ENCODE measurements around the gene FCHSD1.

Gene FCHSD1

GRCh38 chr5:141672071-141672840 lies 21.0 kb upstream of the FCHSD1 start:
- DNase-seq (ENCODE audit: extremely low read depth, insufficient read length), result no peak
- no peaks in the 10 kb centered on the region for H3K36me3 ChIP-seq (ENCODE audit: control insufficient read depth, insufficient read depth, low read length)
- no peak for TF ChIP-seq CTCF (IDR thresholded peaks at IDR 0.05; ENCODE audit: insufficient read depth, low read length, poor library complexity, severe bottlenecking)
- H3K4me3 ChIP-seq (replicated peaks; ENCODE audit: low read depth, low read length), result no peak overlapping the region
- H3K27me3 ChIP-seq (replicated peaks; ENCODE audit: control insufficient read depth, insufficient read depth, low read length), result no peaks in the 10 kb centered on the region; the same call in none of the 2 replicates

- Histone ChIP-seq H3K27me3 (replicated peaks; ENCODE audit: control insufficient read depth, insufficient read depth, low read length) (no peaks in the 10 kb centered on the region; the same call in none of the 2 replicates), H3K36me3 (ENCODE audit: control insufficient read depth, insufficient read depth, low read length) (no peaks in the 10 kb centered on the region), H3K4me3 (replicated peaks; ENCODE audit: low read depth, low read length) (no peak overlapping the region)
- no peak for DNase-seq (ENCODE audit: extremely low read depth, insufficient read length)
- no peak for TF ChIP-seq CTCF (IDR thresholded peaks at IDR 0.05; ENCODE audit: insufficient read depth, low read length, poor library complexity, severe bottlenecking)
These were observed 18.3 kb upstream of the FCHSD1 start for GRCh38 chr5:141669520-141669919.

DNA sequence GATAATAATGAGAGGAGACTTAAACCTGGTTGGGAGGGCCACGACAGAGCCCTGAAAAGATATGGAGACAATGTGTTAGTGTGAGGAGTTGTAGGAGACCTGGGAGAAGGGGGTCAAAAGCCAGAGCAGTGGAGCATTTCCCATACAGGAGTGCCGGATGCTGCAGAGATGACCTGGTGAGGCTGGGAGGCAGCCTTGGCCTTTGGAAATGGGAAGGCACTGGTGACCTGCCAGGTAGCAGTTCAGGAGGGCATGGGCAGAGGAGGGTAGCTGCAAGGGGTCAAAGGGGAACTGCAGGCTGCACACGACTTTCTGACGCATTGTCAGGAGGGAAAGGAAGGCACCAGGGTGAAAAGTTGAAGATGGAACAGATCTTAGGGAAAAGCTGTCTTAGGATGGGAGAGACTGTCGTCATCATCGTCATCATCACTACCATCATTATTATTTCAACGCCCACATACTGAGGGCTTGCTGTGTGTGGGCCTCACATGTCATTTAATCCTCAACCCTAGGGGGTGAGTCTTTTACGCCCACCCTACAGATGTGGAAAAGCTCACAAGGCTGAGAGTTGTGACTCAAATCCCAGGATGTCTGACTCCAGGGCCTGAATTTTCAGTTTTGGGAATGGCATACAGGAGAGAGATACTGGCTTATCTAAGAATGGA lies 17.5 kb upstream of the FCHSD1 start:
- Histone ChIP-seq H3K4me3 (replicated peaks; ENCODE audit: low read depth, low read length) (no peak overlapping the region), H3K27me3 (replicated peaks; ENCODE audit: control insufficient read depth, insufficient read depth, low read length) (no peaks in the 10 kb centered on the region; the same call in none of the 2 replicates), H3K36me3 (ENCODE audit: control insufficient read depth, insufficient read depth, low read length) (no peaks in the 10 kb centered on the region)
- DNase-seq (ENCODE audit: extremely low read depth, insufficient read length), result no peak
- TF ChIP-seq CTCF (IDR thresholded peaks at IDR 0.05; ENCODE audit: insufficient read depth, low read length, poor library complexity, severe bottlenecking), result no peak

DNA sequence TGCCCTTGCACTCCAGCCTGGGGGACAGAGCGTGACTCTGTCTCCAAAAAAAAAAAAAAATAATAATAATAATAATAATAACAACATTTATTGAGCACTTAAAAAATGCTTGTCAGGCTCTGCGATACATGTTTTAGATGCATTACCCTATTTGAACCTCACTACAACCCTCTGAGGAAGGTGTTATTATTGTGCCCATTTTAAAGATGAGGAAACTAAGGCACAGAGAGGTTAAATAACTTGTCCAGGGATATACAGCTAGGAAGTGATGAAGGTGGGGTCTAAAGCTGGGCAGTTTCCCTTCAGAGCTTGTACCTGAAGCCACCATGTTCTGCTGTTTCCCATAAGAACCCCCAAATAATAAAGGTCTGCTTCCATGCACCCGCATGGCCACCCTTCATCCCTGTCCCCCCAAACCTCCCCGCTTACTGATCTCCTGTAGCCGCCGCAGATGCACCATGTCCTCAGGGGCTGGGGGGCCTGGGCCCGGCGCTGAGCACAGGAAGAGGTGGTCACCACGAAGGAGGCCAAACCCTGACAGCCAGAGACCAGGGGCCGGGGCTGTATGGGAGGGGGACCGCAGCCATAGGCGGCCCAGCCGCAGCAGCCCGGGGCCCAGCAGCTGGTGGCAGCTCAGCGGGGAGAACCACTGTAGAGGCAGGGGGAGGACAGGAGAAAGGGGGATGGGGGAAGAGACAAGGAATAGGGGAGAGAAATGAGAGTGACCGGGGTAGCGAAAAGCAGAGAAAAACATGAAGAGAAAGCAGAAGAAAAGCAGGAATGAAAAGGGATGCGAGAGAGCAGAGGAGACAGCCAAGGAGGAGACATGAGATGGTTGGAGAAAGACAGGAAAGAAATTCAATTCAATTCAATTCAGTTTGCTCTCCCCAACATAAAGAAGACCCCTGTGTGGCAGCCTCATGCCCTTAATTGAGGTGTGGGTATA lies 15.1 kb upstream of the FCHSD1 start:
- TF ChIP-seq CTCF (IDR thresholded peaks at IDR 0.05; ENCODE audit: insufficient read depth, low read length, poor library complexity, severe bottlenecking), result no peak
- no peak for DNase-seq (ENCODE audit: extremely low read depth, insufficient read length)
- no peaks in the 10 kb centered on the region; the same call in 1 of the 2 replicates for H3K27me3 ChIP-seq (replicated peaks; ENCODE audit: control insufficient read depth, insufficient read depth, low read length)
- H3K36me3 ChIP-seq (ENCODE audit: control insufficient read depth, insufficient read depth, low read length), result no peaks in the 10 kb centered on the region
- H3K4me3 ChIP-seq (replicated peaks; ENCODE audit: low read depth, low read length), result no peak overlapping the region

DNA sequence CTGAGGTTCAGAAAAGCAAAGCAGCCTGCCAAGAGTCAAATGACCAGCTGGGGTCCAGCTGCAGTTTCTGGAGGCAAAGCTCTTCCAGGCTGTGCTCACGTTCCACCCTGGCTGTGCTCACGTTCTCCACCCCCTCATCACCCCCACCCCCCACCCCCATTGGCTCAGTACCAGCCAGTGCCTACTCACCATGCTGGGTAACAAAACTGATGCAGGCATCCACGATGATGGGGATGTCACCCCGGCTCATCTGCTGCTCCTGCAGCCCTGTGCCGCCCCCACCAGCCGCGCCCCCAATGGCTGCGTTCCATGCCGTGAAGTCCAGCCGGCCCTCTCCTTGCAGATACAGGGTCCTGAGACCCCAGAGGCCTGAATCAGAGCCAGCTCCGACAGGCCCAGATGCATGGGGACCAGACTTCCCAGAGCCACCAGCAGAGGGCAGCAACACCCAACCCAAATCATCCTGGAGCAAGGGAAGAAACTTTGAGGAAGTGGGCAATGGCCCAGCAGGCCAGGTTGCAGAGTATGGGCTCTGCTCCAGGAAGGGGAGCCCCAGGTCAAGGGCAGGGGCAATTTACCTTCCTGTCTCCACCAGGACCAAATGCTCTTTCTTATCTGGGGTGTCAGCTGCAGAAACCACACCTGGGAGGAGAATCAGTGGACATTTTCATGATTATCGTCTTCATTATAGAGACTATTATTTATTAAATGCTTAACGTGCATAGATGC lies 13.7 kb upstream of the FCHSD1 start:
- Histone ChIP-seq H3K27me3 (replicated peaks; ENCODE audit: control insufficient read depth, insufficient read depth, low read length) (no peaks in the 10 kb centered on the region; the same call in 1 of the 2 replicates), H3K36me3 (ENCODE audit: control insufficient read depth, insufficient read depth, low read length) (no peaks in the 10 kb centered on the region), H3K4me3 (replicated peaks; ENCODE audit: low read depth, low read length) (no peak overlapping the region)
- DNase-seq (ENCODE audit: extremely low read depth, insufficient read length), result peak; percentile 50
- TF ChIP-seq CTCF (IDR thresholded peaks at IDR 0.05; ENCODE audit: insufficient read depth, low read length, poor library complexity, severe bottlenecking), result peak; percentile 96

All from GM06990 (cell line).